Keratinocyte (primary cell): ENCODE data around the gene GCH1. TPM values are rescaled to one million over a fixed set of nuclear protein-coding genes. Genes with fewer than 3 reads are reported as not detected.
"Not testable (repeated sequence)": the region's sequence is repeated elsewhere in the genome, so short reads cannot be mapped to it uniquely, and the experiment has no call there.

Source experiments
- DNase-seq: peaks from one replicate; pipeline ENCODE4 v3.0.0-alpha.2; 2011; ENCODE audit warnings: low read depth, missing footprints, low spot score
- FAIRE-seq: peaks from 2 replicates; lab custom pipeline; 2011; peaks lifted over from hg19 to GRCh38; lab: Jason Lieb, UNC
- H2AFZ ChIP-seq: 2 replicates; pipeline ENCODE4 v1.6.0; 2012; ENCODE audit warnings: low read length, control low read depth, inconsistent platforms; ENCODE audit not compliant: control insufficient read depth
- H3K27ac ChIP-seq: 2 replicates; pipeline ENCODE4 v1.5.1; 2011; ENCODE audit warnings: low read length; ENCODE audit not compliant: control insufficient read depth, insufficient read depth
- H3K27me3 ChIP-seq: 3 replicates; pipeline ENCODE4 v1.6.0; 2011; ENCODE audit warnings: low read length; ENCODE audit not compliant: control insufficient read depth, insufficient read depth; ENCODE audit errors: extremely low read depth
- H3K36me3 ChIP-seq, 2 experiments: 2 replicates in 1 of 2; 3 replicates in 1 of 2; pipeline ENCODE4 v1.5.1; 2011; ENCODE audit warnings: low read length in 2 of 2, mild to moderate bottlenecking in 1 of 2; ENCODE audit not compliant: control insufficient read depth in 2 of 2, insufficient read depth in 2 of 2; ENCODE audit errors: extremely low read depth in 1 of 2
- H3K4me1 ChIP-seq: 3 replicates; pipeline ENCODE4 v1.5.1; 2011; ENCODE audit warnings: low read length; ENCODE audit not compliant: control insufficient read depth, insufficient read depth; ENCODE audit errors: extremely low read depth
- H3K4me2 ChIP-seq: 3 replicates; pipeline ENCODE4 v1.6.0; 2011; ENCODE audit warnings: low read depth, low read length; ENCODE audit not compliant: control insufficient read depth, insufficient read depth; ENCODE audit errors: extremely low read depth
- H3K4me3 ChIP-seq, 3 experiments: fragments of 200-600 bp in 1 of 3; sonication (generic) in 1 of 3; 2 replicates in 2 of 3; 3 replicates in 1 of 3; pipeline ENCODE4 v1.5.1; 2011 to 2016; ENCODE audit warnings: low read length in 3 of 3, mild to moderate bottlenecking in 3 of 3, control low read depth in 2 of 3, inconsistent platforms in 1 of 3, low read depth in 1 of 3, mixed read lengths in 1 of 3, mixed run types in 1 of 3, moderate library complexity in 1 of 3; ENCODE audit not compliant: control insufficient read depth in 2 of 3, insufficient read depth in 2 of 3; ENCODE audit errors: extremely low read depth in 1 of 3
- H3K79me2 ChIP-seq: 2 replicates; pipeline ENCODE4 v1.6.0; 2012; ENCODE audit warnings: low read length; ENCODE audit not compliant: control insufficient read depth, insufficient read depth
- H3K9ac ChIP-seq: 3 replicates; pipeline ENCODE4 v1.6.0; 2011; ENCODE audit warnings: low read length; ENCODE audit not compliant: control insufficient read depth, insufficient read depth; ENCODE audit errors: extremely low read depth
- H3K9me1 ChIP-seq: 3 replicates; pipeline ENCODE4 v1.6.0; 2011; ENCODE audit warnings: low read length; ENCODE audit not compliant: control insufficient read depth, insufficient read depth; ENCODE audit errors: extremely low read depth
- H3K9me3 ChIP-seq: 2 replicates; pipeline ENCODE4 v1.5.1; 2012; ENCODE audit warnings: low read depth, low read length; ENCODE audit not compliant: control insufficient read depth
- H4K20me1 ChIP-seq: 3 replicates; pipeline ENCODE4 v1.6.0; 2011; ENCODE audit warnings: low read length; ENCODE audit not compliant: control insufficient read depth, insufficient read depth; ENCODE audit errors: extremely low read depth
- CTCF ChIP-seq, 3 experiments: IDR thresholded peaks in 1 of 3; conservative IDR thresholded peaks in 1 of 3; optimal IDR thresholded peaks in 1 of 3; 2 replicates in 2 of 3; 3 replicates in 1 of 3; pipeline versions ENCODE3 to v1.5.1; 2011; ENCODE audit warnings: low read length in 3 of 3, mild to moderate bottlenecking in 3 of 3, moderate library complexity in 2 of 3, control low read depth in 1 of 3, inconsistent platforms in 1 of 3; ENCODE audit not compliant: insufficient read depth in 2 of 3; ENCODE audit errors: extremely low read depth in 1 of 3
- EZH2 ChIP-seq: IDR thresholded peaks from one replicate; pipeline ENCODE4 v1.6.1; 2012; ENCODE audit warnings: inconsistent platforms, mild to moderate bottlenecking, low read length, moderate library complexity
- dilution Hi-C: fragments of 300-500 bp; cut with MboI; formaldehyde crosslinking; loops from one replicate; pipeline ENCODE4 v1.7.0; 2020; ENCODE audit warnings: low sequenced_read_pairs; ENCODE audit not compliant: extremely low pct_ligation_motif_present
- polyA plus RNA-seq, 5 experiments: library from polyadenylated mRNA; depleted of rRNA in 3 of 5; stranded (reverse) in 3 of 5; stranded (forward) in 1 of 5; unstranded in 1 of 5; fragments of >200 nt; gene quantifications; 1 replicate in 1 of 5; 2 replicates in 3 of 5; 3 replicates in 1 of 5; pipeline versions ENCODE4 v1.2.1 to v1.2.3, GENCODE V29; 2011 to 2012; ENCODE audit warnings: missing spikeins in 2 of 5, low read depth in 1 of 5, low replicate concordance in 1 of 5

GCH1 gene
- polyA plus RNA-seq, 1 donor (not counting 4 experiments of a cell fraction or from before 2014, with no cell fraction given) = 3.4 TPM

GRCh38 chr14:54803396-54803795, 99.2 kb downstream of the GCH1 start:
- Histone ChIP-seq H3K9me1 (no peaks in the 10 kb centered on the region), H3K9ac (no peak overlapping the region), H2AFZ (no peak overlapping the region), H3K9me3 (no peaks in the 10 kb centered on the region), H3K36me3 (no peaks in the 10 kb centered on the region), H3K27ac (no peak overlapping the region), H3K79me2 (no peaks in the 10 kb centered on the region), H4K20me1 (no peaks in the 10 kb centered on the region), H3K4me3 (no peak overlapping the region), H3K27me3 (no peaks in the 10 kb centered on the region), H3K4me2 (no peak overlapping the region), H3K4me1 (peaks cover 21% of the 10 kb centered on the region)
- TF ChIP-seq EZH2 (no peak), CTCF (optimal IDR thresholded peaks at IDR 0.05 in 1 of 3, IDR thresholded peaks at IDR 0.05 in 1 of 3, conservative IDR thresholded peaks at IDR 0.05 in 1 of 3; ENCODE audit: extremely low read depth in 1 of 3, insufficient read depth in 2 of 3, low read length in 3 of 3) (no peak)
- DNase-seq = no peak
- FAIRE-seq = no peak
- dilution Hi-C loops = no loop called here

- H4K20me1 ChIP-seq, H3K9me3 ChIP-seq, H3K9me1 ChIP-seq, H3K36me3 ChIP-seq, dilution Hi-C loops, H3K4me2 ChIP-seq, FAIRE-seq, H2AFZ ChIP-seq, H3K4me3 ChIP-seq, H3K27me3 ChIP-seq, H3K79me2 ChIP-seq, DNase-seq, H3K27ac ChIP-seq, H3K9ac ChIP-seq: not testable (repeated sequence)
- H3K4me1 ChIP-seq = peaks cover 33% of the 10 kb centered on the region
Observed at GRCh38 chr14:54801482-54801881, 101.1 kb downstream of the GCH1 start.

- Histone ChIP-seq H3K79me2 (no peaks in the 10 kb centered on the region), H3K9ac (no peak overlapping the region), H3K27me3 (no peaks in the 10 kb centered on the region), H3K9me3 (no peaks in the 10 kb centered on the region), H4K20me1 (no peaks in the 10 kb centered on the region), H3K36me3 (no peaks in the 10 kb centered on the region), H3K4me1 (peaks cover 14% of the 10 kb centered on the region), H3K9me1 (no peaks in the 10 kb centered on the region), H3K4me2 (no peak overlapping the region), H3K27ac (no peak overlapping the region), H2AFZ (no peak overlapping the region), H3K4me3 (no peak overlapping the region)
- DNase-seq (no peak), FAIRE-seq (no peak)
- no peak for TF ChIP-seq CTCF (optimal IDR thresholded peaks at IDR 0.05 in 1 of 3, IDR thresholded peaks at IDR 0.05 in 1 of 3, conservative IDR thresholded peaks at IDR 0.05 in 1 of 3; ENCODE audit: extremely low read depth in 1 of 3, insufficient read depth in 2 of 3, low read length in 3 of 3)
- TF ChIP-seq EZH2 = no peak
- dilution Hi-C loops = no loop called here
Observed at GRCh38 chr14:54798465-54799124, 104.0 kb downstream of the GCH1 start.
